Stimulated activated CD8-positive, alpha-beta memory T cell treated with anti-CD3 and anti-CD28 coated beads, Interleukin-2, amount 100 ng/mL, for 1 hour (primary cell): Measurements from ENCODE around the gene UNC119B.

Experiments used
- DNase-seq, 2 donors: peaks; one replicate each; pipeline ENCODE4 v3.0.0-alpha.2; 2020; ENCODE audit warnings: low read depth in 2 of 2

Gene UNC119B

GRCh38 chr12:120688527-120689071, 21.7 kb upstream of the UNC119B start:
- no peak for DNase-seq

- DNase-seq: no peak
Observed at GRCh38 chr12:120689397-120690082, 20.7 kb upstream of the UNC119B start.

GRCh38 chr12:120690083-120690450, 20.2 kb upstream of the UNC119B start:
- no peak for DNase-seq

DNA sequence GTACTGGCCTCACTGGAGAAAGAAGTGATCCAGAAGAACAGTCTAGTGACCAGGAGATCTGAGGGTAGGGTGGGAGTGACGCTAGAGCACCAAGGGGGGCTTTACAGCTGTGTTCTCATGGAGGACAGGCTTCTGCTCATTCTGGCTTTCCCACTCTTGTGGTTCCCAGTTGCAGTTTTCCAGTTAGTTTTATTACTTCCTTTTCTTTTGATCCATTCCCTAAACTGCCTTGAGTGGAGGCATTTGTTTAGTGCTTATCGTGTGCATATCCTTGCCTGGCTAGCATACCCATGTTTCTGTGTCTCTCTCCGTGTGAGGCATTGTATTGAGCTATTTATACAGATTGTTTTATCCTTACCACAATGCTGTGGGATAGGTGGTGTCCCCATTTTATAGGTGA, 19.3 kb upstream of the UNC119B start:
- no peak for DNase-seq

DNA sequence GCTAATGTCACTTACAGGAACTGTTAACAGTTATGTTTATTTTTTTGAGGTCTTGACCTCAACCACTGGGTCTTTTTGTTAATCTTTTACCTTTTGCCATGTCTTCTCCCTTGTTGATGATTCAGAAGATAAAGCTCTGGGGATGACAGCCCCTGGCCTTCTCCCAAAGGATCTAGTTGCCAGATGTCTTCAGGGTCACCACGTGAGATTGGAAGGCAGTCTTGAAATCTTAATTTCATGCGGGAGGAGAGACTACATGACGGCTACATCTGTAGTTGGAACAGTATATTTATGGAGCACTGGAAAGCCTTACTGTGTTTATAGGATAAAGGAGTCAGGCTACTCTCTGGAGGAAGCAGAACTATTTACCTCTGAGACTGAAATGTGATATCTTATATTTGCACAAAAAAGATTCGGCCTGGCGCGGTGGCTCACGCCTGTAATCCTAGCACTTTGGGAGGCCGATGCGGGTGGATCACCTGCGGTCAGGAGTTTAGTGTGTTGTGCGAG, 17.7 kb upstream of the UNC119B start:
- DNase-seq: no peak

GRCh38 chr12:120693848-120694247, 16.4 kb upstream of the UNC119B start:
- no peak for DNase-seq

DNA sequence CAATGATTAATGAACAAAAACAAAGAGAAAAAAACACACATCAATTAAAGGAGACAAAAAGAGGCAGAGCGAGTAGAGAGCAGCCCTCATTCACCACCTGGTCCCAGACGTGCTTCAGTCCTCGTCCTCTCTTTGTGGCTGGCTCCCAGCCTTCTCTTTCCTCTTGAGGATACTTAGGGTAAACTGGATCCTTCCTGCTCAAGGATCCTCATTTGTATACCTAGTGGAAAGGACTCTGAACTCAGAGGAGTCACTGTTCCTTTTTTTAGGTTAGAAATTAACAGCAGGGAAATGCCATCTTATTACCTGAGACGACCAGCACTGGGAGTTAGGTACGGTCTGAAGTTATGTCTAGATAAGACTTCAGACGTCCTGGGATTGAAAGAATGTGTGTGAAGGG, 13.6 kb upstream of the UNC119B start:
- no peak for DNase-seq

GRCh38 chr12:120697344-120697743, 12.9 kb upstream of the UNC119B start:
- no peak for DNase-seq

- no peak for DNase-seq
Observed at GRCh38 chr12:120698665-120699064, 11.6 kb upstream of the UNC119B start.

- DNase-seq: no peak
Observed at GRCh38 chr12:120699553-120699952, 10.7 kb upstream of the UNC119B start.

GRCh38 chr12:120700886-120701285, 9.4 kb upstream of the UNC119B start:
- DNase-seq: no peak

DNA sequence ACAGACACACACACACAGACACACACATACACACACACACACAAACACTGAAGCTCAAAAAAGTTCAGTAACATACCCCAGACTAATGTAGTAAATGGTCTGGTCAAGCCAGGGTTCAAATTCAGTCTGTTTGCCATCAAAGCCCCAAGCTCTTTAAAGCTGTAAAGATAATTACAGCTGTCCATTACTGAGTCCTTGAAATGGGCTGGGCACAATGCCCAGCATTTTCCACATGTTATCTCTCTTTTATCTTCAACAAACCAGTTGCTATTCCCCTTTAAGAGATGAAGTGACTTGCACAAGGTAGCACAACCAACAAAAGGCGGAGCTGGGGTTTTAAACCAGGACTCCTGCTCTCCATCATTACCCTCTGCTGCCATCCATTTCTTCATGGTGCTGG, 7.6 kb upstream of the UNC119B start:
- DNase-seq: no peak

GRCh38 chr12:120703311-120703942, 6.8 kb upstream of the UNC119B start:
- DNase-seq: no peak

- DNase-seq: no peak
Observed at GRCh38 chr12:120705618-120706017, 4.6 kb upstream of the UNC119B start.

DNA sequence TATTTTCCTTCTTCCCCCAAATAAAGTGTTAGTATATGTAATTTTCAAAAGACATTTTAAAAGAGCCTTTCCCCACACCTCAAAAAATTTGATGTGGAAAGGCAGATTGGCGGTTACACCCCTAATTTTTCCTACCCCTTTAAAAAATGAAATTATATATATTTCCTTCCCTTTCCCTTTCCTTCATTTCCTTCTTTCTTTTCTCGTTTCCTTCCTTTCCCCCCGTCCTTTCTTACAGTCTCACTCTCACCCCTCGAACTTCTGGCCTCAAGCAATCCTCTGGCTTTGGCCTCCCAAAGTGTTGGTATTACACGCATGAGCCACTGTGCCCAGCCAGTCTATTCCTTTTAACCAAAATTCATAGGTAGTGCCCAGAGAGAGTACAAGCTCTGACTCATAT, 4.2 kb upstream of the UNC119B start:
- no peak for DNase-seq

- DNase-seq: no peak
Observed at GRCh38 chr12:120708651-120709050, 1.6 kb upstream of the UNC119B start.

DNA sequence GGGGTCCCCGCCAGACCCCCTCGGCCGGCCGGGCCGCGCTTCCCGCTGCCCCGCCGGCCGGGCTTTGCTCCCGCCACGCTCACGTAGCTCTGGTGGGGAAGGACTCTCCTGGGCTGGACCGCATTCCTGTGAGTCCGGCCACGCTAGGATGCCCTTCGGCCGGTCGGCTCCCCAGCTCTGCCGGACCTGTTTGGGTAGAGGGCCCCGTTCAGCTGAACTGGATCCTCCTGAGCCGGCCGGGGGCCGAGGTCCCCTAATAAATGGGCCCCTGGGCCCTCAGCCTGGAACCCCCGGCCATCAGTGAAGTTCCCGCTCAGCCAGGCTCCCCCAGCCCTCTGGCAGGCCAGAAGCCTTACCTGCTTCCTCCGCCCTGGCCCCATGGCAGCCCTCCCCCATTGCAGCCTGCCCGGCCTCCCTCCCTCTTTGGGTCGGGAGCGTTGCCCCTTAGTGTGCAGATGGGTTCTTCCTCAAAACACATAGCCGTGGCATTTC, 593 bp downstream of the UNC119B start:
- no peak for DNase-seq

DNA sequence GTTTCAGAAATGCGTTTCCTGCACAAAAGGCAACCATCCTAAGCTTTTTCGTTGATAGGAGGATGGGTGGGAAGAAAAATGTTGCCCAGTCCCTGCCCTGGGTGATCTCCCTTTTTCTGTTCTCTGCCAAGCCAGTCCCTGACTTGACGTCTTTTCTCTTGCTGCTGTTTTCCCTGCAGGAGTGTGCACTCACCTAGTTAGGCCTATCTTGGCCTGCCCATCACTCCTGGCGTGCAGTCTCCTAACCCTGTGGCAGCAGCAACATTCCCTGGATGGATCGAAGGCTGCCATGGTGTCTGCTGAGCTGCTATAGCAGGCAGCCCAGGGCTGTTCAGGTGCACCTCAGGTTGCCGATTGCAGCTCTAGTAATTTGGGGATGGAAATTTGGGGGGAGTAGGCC, 1.2 kb downstream of the UNC119B start:
- DNase-seq: no peak

- DNase-seq: no peak
Observed at GRCh38 chr12:120712610-120713009, 2.4 kb downstream of the UNC119B start.

DNA sequence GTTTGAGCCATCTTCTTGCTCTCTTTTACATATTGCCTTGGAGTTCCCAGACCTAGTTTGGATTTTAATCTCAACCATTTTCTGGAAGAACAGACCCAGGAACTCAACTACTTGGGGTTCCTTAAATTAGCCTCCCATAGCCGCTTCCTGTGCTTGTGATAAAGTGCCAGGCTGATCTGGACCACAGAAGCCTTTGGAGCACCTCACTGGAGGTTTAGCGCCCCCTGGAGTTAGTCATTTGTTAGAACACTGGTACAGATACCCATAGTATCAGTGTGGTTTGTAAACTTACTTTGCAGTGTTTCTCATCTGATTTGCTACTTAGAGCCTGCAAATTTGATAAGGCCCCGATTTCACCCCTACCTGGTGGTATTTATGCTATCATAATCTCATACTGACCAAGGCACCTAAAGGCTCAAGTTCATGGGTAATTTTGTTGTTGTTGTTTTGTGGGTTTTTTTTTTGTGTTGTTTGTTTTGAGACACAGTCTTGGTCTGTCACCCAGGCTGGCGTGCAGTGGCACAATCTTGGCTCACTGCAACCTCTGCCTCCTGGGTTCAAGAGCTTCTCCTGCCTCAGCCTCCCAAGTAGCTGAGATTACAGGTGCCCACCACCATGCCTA, 3.7 kb downstream of the UNC119B start:
- DNase-seq: peak; percentile 44 to 57

GRCh38 chr12:120718055-120718454, 7.8 kb downstream of the UNC119B start:
- DNase-seq: no peak

DNA sequence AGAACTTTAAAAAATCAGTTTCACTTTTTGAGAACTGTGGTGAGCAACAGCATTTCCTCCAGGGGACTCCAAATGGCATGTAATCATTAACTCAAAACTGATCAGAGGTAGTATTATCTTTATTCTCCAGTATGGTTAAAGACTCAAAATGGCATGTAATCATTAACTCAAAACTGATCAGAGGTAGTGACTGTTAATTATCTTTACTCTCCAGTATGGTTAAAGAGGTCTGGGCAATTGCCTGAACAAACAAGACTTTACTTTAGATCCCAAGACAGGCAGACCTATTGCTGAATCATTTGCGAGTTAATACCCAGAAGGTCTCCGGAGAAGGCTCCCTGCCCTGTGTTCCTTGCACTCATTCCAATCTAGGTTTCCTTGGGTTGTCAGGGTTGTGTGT, 8.8 kb downstream of the UNC119B start:
- no peak for DNase-seq
